H1 (cell line): ENCODE measurements around the gene FAM167B.

Experiments used
- SIN3A ChIP-seq, 2 experiments: IDR thresholded peaks in 1 of 2; conservative IDR thresholded peaks in 1 of 2; 2 replicates each; pipeline ENCODE4 v1.6.1; 2011 to 2012; ENCODE audit warnings: low read length in 2 of 2, improper control_type of control experiment in 1 of 2, low read depth in 1 of 2, mild to moderate bottlenecking in 1 of 2
- TAF1 ChIP-seq: IDR thresholded peaks from 2 replicates; pipeline ENCODE4 v1.6.1; 2011; ENCODE audit warnings: mild to moderate bottlenecking, low read depth, low read length

- TF ChIP-seq SIN3A (conservative IDR thresholded peaks at IDR 0.05 in 1 of 2, IDR thresholded peaks at IDR 0.05 in 1 of 2; ENCODE audit: low read depth in 1 of 2, low read length in 2 of 2) (no peak; a peak in 1 of 4 replicates), TAF1 (no peak)
Observed at GRCh38 chr1:32199717-32200072, 47.3 kb upstream of the FAM167B start.
